Fibroblast of skin of left biceps (primary cell): ENCODE results near the gene MASP1.
"Not testable (repeated sequence)": the region's sequence is repeated elsewhere in the genome, so short reads cannot be mapped to it uniquely, and the experiment has no call there.

Source experiments
- DNase-seq, 2 experiments: peaks; one replicate each; pipeline ENCODE4 v3.0.0-alpha.2; 2013; ENCODE audit warnings: low read depth in 2 of 2

MASP1 gene

DNA sequence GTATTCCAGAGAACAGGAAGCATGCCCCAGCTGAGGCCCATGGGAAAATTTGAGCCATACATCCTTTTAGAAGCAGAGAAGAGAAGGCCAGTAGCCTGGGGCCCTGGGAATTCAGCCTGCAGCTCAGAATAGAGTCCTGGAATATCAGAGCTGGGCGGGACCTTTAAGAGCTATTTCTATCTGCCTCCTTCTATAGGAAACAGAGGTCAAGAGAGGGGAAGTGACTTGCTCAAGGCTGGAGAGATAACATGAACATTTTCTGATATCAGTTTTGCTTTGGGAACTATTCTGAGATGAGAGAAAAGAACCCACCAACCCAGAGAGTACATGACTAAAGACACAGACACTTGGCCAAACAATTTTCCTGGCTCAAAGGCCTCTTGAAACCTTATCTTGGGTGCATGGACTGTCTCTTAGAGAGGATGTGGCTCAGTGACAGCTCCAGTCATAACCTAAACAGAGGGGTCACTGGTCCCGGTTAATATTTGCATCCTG, 26.0 kb downstream of the MASP1 start:
- no peak for DNase-seq

- peak; percentile 31 to 42 for DNase-seq
Observed at GRCh38 chr3:187264911-187265310, 26.6 kb downstream of the MASP1 start.

DNA sequence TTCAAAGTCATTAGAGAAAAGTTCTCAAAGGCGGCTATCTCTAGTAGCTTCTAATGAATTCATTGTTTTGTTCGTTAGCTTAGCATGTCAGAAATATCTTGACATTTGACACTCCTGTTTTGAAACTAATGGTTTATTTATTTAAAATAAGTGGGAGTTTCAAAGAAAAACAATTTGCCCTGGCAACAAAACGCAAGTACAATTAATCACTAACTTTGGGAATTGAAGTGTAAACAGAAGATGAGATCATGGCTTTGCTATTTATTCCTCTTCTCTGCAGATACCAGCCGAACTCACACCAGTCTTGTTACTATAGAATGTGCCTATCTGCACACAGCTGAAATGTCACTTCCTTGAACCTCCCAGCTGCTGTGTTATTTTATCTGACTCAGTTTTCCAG, 27.5 kb downstream of the MASP1 start:
- DNase-seq, result peak; percentile 18 to 33

DNA sequence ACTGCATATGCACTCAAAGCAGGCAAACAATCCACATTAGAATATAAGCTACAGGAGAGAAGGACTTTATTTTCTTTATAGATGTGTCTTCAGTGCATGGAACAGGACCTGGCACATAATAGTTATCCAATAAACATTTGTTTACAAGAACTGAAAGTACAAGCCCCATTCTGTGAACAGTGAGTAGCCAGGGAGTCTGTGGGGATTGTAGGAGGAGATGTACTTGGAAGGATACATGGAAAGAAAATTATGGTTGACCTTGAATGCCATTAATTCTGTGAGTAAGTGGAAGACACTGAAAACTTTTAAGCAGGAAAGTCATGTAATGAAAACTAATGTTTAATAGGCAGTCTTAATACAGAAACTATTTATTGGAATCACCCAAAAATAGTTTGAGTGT, 28.3 kb downstream of the MASP1 start:
- DNase-seq, result no peak

- DNase-seq, result no peak
Observed at GRCh38 chr3:187262360-187262759, 29.2 kb downstream of the MASP1 start.

DNA sequence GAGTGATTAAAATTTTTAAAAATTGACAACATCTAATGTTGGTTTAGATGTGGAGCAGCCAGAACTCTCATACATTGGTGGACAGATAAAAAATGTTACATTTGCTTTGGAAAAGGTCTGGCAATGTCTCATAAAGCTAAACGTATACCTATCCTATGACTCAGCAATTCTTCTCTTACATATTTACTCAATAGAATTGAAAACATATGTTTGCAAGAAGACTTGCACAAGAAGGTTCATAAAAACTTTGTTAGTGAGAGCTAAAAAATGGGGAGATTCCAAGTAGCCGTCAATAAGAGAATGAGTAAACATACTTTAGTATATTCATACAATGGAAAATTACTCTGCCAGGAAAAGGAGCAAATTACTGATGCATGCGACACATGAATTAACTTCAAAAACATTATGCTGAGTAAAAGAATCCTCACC, 30.0 kb downstream of the MASP1 start:
- peak; percentile 88 to 92 for DNase-seq

GRCh38 chr3:187259171-187259570, 32.4 kb downstream of the MASP1 start:
- DNase-seq, result no peak

DNA sequence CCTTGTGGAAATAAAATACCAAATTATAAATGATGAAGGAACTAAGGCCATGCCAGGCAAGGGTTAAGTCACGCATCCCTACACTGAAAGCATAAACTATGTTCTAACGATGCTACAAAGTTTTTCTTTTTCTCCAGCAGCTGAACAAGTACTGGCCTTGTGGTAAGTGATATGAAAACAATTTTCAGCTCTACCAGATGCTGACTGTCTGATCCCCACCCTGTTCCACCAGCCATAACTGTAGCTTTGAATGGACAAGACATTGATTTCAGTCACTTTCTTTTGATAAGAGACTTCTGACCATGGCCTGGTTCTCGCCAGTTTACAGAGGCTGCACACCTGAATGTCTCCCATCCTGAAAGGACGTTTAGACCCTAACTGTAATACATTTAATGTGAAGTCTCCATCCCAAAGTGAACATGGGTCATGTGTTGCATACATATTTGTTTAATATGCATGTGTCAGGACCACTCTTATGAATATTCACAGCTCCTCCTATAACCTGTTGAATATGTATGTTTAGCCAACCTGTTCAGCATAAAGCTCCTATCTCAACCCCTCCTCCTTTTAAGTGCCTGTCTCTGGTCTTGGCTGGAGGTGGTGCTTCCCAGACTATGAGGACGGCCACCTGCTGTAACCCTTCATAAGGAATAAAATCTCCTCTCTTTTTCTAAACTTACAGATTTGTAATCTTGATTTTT, 33.4 kb downstream of the MASP1 start:
- DNase-seq, result no peak

- DNase-seq, result no peak
Observed at GRCh38 chr3:187257471-187257870, 34.1 kb downstream of the MASP1 start.

DNA sequence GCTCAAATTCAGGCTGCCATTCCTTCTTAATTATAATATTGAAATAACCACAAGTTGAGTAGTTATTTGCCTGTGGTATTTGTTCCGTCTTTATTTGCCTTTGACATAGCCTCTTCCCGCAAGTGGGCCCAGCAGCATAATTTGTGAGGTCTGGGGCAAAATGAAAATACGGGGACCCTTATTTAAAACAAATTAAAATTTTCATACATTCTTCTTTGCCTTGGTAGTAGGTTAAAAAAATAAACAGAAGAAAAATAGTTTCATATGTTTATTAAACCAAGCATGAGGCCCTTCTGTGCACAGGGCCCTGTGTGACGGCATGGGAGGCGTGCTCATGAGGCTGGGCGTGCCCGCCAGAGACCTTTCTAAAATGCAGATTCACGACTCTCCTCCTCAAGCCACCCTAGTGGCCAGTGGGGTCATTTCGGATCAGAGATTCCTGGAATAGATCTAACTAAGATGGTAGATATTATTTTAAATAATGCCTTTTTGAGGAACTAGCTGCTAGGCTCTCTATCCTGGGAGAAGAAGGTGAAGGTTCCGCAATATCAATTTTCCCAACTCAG, 35.4 kb downstream of the MASP1 start:
- DNase-seq, result no peak

DNA sequence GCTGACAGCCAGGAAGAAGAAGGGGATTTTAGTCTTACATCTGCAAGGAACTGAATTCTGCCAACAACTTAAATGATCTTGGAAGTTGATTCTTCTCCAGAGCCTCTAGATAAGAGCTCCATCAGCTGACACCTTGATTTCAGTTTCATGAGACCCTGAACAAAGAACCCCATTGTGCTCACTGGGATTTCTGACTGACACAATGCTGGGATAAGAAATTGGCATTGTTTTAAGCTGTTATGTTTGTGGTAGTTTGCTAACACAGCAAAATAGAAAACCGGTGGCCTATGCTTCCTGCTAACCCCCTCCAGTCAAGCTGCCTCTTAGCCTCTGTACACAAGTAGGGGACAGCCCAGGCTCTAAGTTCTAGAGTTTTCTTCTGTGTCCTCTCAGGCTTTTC, 36.2 kb downstream of the MASP1 start:
- DNase-seq, result no peak

DNA sequence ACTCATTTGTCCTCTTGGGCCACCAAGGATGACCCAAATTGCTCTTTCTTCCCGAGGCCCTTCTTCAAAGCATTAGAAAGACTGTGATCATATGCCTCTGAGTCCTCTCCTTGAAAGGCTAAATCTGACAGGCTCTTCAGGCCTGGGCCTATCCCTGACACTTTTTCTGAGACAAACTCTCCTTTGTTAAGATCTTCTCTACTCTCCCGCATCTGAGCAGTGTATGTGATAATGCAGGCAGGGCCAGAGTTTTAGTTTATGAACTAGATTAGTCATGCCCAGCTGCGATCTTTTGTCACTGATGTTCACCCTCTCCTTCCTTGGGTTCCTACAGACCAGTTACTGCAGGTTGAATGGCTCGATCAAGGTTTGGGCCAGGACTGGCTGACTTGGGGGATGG, 39.2 kb downstream of the MASP1 start:
- DNase-seq, result no peak

DNA sequence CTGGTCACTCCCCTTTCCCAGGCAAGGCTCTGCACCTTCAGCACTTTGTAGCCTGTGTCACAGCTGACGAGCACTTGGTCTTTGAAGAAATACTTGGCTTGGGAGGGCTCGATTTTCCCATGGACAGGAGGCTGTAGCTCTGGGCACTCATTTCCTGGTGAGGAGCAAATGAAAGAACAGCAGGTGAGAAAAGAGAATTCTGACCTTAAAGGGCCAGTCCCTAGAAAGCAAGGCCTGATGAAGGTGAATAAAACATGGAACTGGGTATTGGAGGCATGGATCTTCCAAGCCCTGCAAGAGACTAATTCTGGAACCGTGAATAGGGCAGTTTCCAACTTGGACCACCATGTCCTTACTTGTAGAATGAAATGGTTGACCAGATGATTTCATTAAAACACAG, 39.9 kb downstream of the MASP1 start:
- no peak for DNase-seq

DNA sequence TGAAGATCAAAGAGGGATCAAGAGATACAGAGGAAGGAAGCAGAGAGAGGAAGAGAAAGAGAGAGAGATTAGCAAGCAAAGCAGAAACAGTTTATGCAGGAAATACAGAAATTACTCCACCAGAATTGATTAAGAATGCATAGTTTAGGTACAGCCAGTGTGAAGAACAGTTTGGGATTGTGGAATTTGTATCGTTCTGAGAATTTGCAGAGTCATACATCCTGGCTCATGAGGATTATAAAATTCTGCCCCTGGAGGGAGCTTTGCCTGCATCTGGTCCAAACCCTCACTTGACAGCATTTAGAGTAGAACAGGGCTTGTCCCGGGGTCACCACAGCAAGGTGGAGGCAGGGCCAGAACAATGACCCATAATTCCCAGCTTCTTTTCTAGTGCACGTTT, 44.1 kb downstream of the MASP1 start:
- DNase-seq, result no peak

- DNase-seq, result no peak
Observed at GRCh38 chr3:187243933-187244524, 47.5 kb downstream of the MASP1 start.

DNA sequence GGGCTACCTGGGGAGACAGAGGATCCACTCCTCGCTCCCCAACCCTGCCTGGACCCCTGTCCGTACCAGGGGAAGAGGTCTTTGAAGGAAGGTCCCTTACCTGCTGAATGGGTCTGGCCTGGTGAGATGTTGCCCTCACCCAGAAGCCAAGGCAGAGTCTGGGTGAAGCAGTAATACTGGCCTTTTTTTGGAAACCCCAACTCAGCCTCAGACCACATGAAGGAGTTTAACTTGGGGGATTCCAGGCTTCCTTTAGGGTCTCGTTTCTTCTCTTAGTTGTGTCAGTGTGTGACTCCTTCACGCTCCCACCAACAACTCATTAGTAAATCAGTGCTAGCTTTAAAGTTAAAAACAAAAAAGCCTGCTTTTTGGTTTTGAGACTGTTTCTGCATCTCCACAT, 48.6 kb downstream of the MASP1 start:
- no peak for DNase-seq

- DNase-seq, result no peak
Observed at GRCh38 chr3:187242435-187242834, 49.1 kb downstream of the MASP1 start.

DNA sequence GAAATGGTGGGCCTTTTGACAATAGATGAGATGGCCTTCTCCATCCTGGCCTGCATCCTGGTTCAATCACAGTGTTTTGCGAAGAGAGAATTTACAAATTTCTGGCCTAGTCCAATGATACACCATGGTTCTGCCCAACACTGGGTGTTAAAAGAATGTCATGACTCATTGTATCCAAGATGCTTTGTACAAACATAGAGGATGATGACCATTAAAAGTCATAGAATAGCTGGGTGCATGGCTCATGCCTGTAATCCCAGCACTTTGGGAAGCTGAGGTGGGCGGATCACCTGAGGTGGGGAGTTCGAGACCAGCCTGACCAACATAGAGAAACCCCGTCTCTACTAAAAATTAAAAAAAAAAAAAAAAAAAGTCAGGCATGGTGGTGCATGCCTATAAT, 52.7 kb downstream of the MASP1 start:
- not testable (repeated sequence) for DNase-seq

- no peak for DNase-seq
Observed at GRCh38 chr3:187238239-187238638, 53.3 kb downstream of the MASP1 start.

- DNase-seq, result no peak
Observed at GRCh38 chr3:187237741-187238140, 53.8 kb downstream of the MASP1 start.

DNA sequence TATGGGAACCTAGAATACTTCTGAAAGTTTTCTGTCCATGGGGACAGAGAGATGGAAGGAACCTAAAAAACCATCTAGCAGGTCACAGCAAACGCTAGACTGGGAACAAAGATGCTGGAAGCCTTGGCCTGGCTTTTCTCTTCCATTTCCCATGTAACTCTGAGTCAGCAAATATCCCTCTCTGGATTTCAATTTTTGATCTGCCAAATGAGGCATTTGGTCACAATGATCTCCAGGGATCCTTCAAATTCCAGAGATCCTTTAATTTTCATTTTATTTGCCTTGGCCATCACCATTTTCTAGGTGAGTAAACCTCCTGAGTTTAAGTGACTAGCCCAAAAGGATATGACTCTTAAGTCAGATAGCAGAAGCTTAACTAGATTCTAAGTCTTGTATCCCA, 54.6 kb downstream of the MASP1 start:
- no peak for DNase-seq

DNA sequence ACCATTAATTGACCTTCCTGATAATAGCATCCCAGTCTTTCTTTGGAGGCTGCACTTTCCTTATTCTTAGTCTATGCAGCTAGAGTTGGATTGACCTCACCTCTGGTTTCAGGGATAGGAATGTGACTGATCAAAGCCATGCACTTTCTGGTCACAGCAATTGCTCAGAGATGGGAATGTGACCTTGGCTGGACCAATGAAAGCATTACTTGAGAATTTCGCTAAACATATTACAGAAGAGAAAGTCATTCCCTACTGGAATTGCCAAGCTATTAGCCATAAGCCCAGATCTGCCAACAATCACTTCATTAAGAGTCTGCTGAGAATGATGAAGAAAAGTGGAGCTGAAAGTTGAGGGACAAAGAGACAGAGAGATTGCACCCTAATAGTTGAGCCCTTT, 61.5 kb downstream of the MASP1 start:
- DNase-seq, result no peak

- no peak for DNase-seq
Observed at GRCh38 chr3:187228740-187229139, 62.8 kb downstream of the MASP1 start.
